Measurements from ENCODE around the gene KRTAP10-10.

GRCh38 chr21:44686843-44687561 is 49.8 kb downstream of the KRTAP10-10 start:
- TF ChIP-seq CTCF (IDR thresholded peaks at IDR 0.05) = no peak
- no peak for TF ChIP-seq EP300 (IDR thresholded peaks at IDR 0.05)
- TF ChIP-seq POLR2A (IDR thresholded peaks at IDR 0.05) = no peak

Measured in tibial nerve (tissue), 4 donors.